HCT116 (cell line): ENCODE results near the gene FOXP1. TPM values are rescaled to one million over a fixed set of nuclear protein-coding genes. Genes with fewer than 3 reads are reported as not detected.

Experiments used
- ATAC-seq: fragments of 200-7000 bp; cut with Tn5 transposase; 2 replicates; pipeline ENCODE4 v1.9.1; 2020; ENCODE audit warnings: mild to moderate bottlenecking, moderate library complexity
- BruUV-seq: library from RNA; stranded (reverse); fragments of 400-500 nt; replicated peaks from 2 replicates; lab custom pipeline; 2021; lab: Mats Ljungman, UMichigan
- CTCF ChIA-PET: fragments of 300-600 bp; sonication (Branson Sonifier 250); formaldehyde crosslinking; loops from one replicate; lab custom pipeline; 2021; ENCODE audit warnings: antibody characterized with exemption; lab: Charles Lee
- POLR2A ChIA-PET: fragments of 300-600, 350-600 bp; sonication (Branson Sonifier 250); formaldehyde crosslinking; loops from one replicate; lab custom pipeline; 2021; ENCODE audit warnings: antibody characterized with exemption; lab: Charles Lee
- RAD21 ChIA-PET, 2 experiments: fragments of 300-600 bp; sonication (Branson Sonifier 250); formaldehyde crosslinking; loops; one replicate each; lab custom pipeline; 2023; ENCODE audit warnings: low total read pairs in 2 of 2; ENCODE audit not compliant: uncharacterized antibody in 2 of 2, unreplicated experiment in 2 of 2, low non-redundant PET in 1 of 2; lab: Charles Lee
- DNase-seq: peaks from one replicate; pipeline ENCODE4 v3.0.0-alpha.2; 2010; ENCODE audit warnings: low read depth, low spot score
- H2AFZ ChIP-seq: fragments of 200-600 bp; shearing (Covaris generic), sonication (generic); 2 replicates; pipeline ENCODE4 v1.6.1; 2017; ENCODE audit warnings: low read depth, mixed run types, mixed read lengths, antibody characterized with exemption, low read length; ENCODE audit not compliant: poor library complexity, severe bottlenecking
- H3K27ac ChIP-seq: 2 replicates; pipeline ENCODE4 v1.5.1; 2012; ENCODE audit warnings: low read depth, low read length
- H3K27me3 ChIP-seq: fragments of 200-600 bp; sonication (generic); 2 replicates; pipeline ENCODE4 v1.6.1; 2016; ENCODE audit warnings: mixed run types, low read length, mixed read lengths; ENCODE audit not compliant: insufficient read depth
- H3K36me3 ChIP-seq, 2 experiments: fragments of 200-500 bp in 1 of 2; fragments of 200-600 bp in 1 of 2; sonication (Bioruptor generic) in 1 of 2; sonication (generic) in 1 of 2; 2 replicates each; pipeline versions ENCODE4 v1.5.1 to v1.6.1; 2014 to 2016; ENCODE audit warnings: low read length in 2 of 2, inconsistent platforms in 1 of 2, mixed read lengths in 1 of 2, mixed run types in 1 of 2; ENCODE audit not compliant: insufficient read depth in 2 of 2, control insufficient read depth in 1 of 2
- H3K4me1 ChIP-seq, 2 experiments: fragments of 200-600 bp in 1 of 2; sonication (generic) in 1 of 2; 2 replicates each; pipeline versions ENCODE4 v1.5.1 to v1.6.1; 2012 to 2017; ENCODE audit warnings: low read length in 2 of 2, inconsistent platforms in 1 of 2, mild to moderate bottlenecking in 1 of 2, mixed read lengths in 1 of 2, mixed run types in 1 of 2, moderate library complexity in 1 of 2; ENCODE audit not compliant: insufficient read depth in 2 of 2, control insufficient read depth in 1 of 2
- H3K4me2 ChIP-seq: fragments of 200-600 bp; sonication (generic); 2 replicates; pipeline ENCODE4 v1.6.1; 2017; ENCODE audit warnings: mixed run types, low read length, mixed read lengths
- H3K4me3 ChIP-seq, 2 experiments: fragments of 200-600 bp in 1 of 2; sonication (generic) in 1 of 2; replicated peaks in 1 of 2; 2 replicates each; pipeline ENCODE4 v1.5.1; 2011 to 2016; ENCODE audit warnings: low read length in 2 of 2, control low read depth in 1 of 2, low read depth in 1 of 2, mild to moderate bottlenecking in 1 of 2, mixed read lengths in 1 of 2, mixed run types in 1 of 2
- H3K79me2 ChIP-seq: fragments of 200-600 bp; sonication (generic); 2 replicates; pipeline ENCODE4 v1.6.1; 2017; ENCODE audit warnings: mild to moderate bottlenecking, mixed run types, low read length, moderate library complexity, mixed read lengths; ENCODE audit not compliant: insufficient read depth
- H3K9ac ChIP-seq: fragments of 200-600 bp; sonication (generic); 2 replicates; pipeline ENCODE4 v1.6.1; 2016; ENCODE audit warnings: low read length, mixed read lengths
- H3K9me2 ChIP-seq: fragments of 200-600 bp; sonication (generic), shearing (Covaris generic); 2 replicates; pipeline ENCODE4 v1.6.1; 2017; ENCODE audit warnings: mixed run types, mild to moderate bottlenecking, moderate library complexity; ENCODE audit not compliant: insufficient read depth
- H3K9me3 ChIP-seq, 2 experiments: fragments of 200-500 bp in 1 of 2; fragments of 200-600 bp in 1 of 2; sonication (Bioruptor generic) in 1 of 2; sonication (generic) in 1 of 2; 2 replicates each; pipeline ENCODE4 v1.6.1; 2014 to 2017; ENCODE audit warnings: low read length in 2 of 2, mixed read lengths in 2 of 2, inconsistent platforms in 1 of 2, low read depth in 1 of 2, mild to moderate bottlenecking in 1 of 2, mixed run types in 1 of 2, moderate library complexity in 1 of 2; ENCODE audit not compliant: control insufficient read depth in 1 of 2, insufficient read depth in 1 of 2
- H4K20me1 ChIP-seq: fragments of 200-600 bp; sonication (generic), shearing (Covaris generic); 2 replicates; pipeline ENCODE4 v1.6.1; 2017; ENCODE audit warnings: mixed run types, mild to moderate bottlenecking, moderate library complexity; ENCODE audit not compliant: insufficient read depth
- FOSL1 ChIP-seq: IDR thresholded peaks from 2 replicates; pipeline ENCODE4 v1.6.1; 2012; ENCODE audit warnings: low read depth
- ZNF274 ChIP-seq: fragments of 200-500 bp; sonication (Bioruptor generic); IDR thresholded peaks from 2 replicates; pipeline ENCODE4 v1.6.1; 2014; ENCODE audit warnings: mild to moderate bottlenecking, low read depth, low read length, inconsistent platforms
- intact Hi-C: fragments of 100-400 bp; cut with micrococcal nuclease; formaldehyde crosslinking; loops from 2 replicates; pipeline ENCODE4 v1.10.0; 2022
- total RNA-seq: library from RNA; stranded (reverse); gene quantifications from one replicate; pipeline ENCODE4 v1.2.1, GENCODE V29; 2021; ENCODE audit not compliant: unreplicated experiment
- TF ChIP-seq, protein P1 (sequence below), 3 experiments: fragments of 200-600 bp in 1 of 3; sonication (generic) in 1 of 3; IDR thresholded peaks in 2 of 3; conservative IDR thresholded peaks in 1 of 3; 2 replicates each; pipeline ENCODE4 v1.5.1; 2012 to 2017; ENCODE audit warnings: low read depth in 2 of 3, low read length in 2 of 3, antibody characterized with exemption in 1 of 3, borderline replicate concordance in 1 of 3, control low read depth in 1 of 3, mild to moderate bottlenecking in 1 of 3, mixed read lengths in 1 of 3, mixed run types in 1 of 3, moderate library complexity in 1 of 3; ENCODE audit not compliant: insufficient read depth in 1 of 3
- TF ChIP-seq, protein P2 (sequence below): IDR thresholded peaks from 2 replicates; pipeline ENCODE4 v1.6.1; 2012
- TF ChIP-seq, protein P3 (sequence below): IDR thresholded peaks from 2 replicates; pipeline ENCODE4 v1.6.1; 2011; ENCODE audit warnings: mild to moderate bottlenecking, low read length, moderate library complexity; ENCODE audit not compliant: insufficient replicate concordance; ENCODE audit errors: extremely low read depth

Gene FOXP1
- total RNA-seq, 1 experiment from 2014 or later, result 11.4 TPM

DNA sequence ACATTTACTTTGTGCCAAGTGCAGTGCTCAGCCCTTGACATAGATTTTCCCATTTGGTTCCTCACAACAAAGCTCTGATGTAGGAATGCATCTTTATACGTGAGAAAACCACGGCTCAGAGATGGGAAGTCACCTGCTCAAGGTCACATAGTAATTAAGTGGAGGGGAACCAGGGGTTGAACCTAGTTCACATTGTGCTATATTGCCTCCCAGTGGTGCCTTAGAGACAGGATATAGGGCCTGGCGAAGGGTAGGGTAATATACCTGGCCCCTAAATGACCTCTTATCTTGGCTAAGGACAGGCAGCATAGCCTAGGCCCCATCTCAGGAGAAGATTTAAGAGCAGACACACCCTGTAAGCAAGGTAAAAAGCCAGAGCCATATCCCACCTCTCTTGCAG is 71.5 kb downstream of the FOXP1 start:
- DNase-seq, result no peak

DNA sequence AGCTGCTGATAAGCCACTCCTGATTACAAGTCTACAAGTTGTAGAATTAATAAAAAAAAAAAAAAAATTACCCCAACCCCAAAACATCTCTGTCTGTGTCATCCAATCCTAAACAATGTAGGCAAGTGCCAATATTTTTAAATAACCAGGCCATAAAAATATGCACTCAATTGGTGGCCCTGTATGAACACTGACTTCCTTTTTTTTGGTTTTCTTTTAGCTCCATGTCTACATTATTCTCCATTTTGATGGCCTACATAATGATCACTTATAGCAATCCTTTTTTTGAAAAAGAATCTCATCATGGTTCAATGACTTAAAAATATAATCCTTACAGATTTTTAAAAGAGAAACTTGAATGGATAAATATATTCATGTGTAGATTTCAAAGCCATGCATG is 72.1 kb downstream of the FOXP1 start:
- ATAC-seq, result no peak
- CTCF ChIA-PET, result no interaction called here

More for the DNA sequence above, 71.5 kb downstream of the FOXP1 start:
- Histone ChIP-seq H3K9ac (no peak overlapping the region), H3K9me2 (no peaks in the 10 kb centered on the region), H3K4me2 (no peak overlapping the region), H3K27ac (no peak overlapping the region), H2AFZ (no peak overlapping the region), H3K9me3 (no peaks in the 10 kb centered on the region), H3K4me3 (no peak overlapping the region), H3K4me1 (peaks cover 0 to 5% of the 10 kb centered on the region in 2 experiments; a peak in 1 of 4 replicates), H3K79me2 (no peaks in the 10 kb centered on the region)
- RAD21 ChIA-PET, result no interaction called here
- CTCF ChIA-PET, result no interaction called here
- ATAC-seq, result no peak
- POLR2A ChIA-PET, result no interaction called here
- intact Hi-C loops, result no loop called here
- TF ChIP-seq, protein P1, sequence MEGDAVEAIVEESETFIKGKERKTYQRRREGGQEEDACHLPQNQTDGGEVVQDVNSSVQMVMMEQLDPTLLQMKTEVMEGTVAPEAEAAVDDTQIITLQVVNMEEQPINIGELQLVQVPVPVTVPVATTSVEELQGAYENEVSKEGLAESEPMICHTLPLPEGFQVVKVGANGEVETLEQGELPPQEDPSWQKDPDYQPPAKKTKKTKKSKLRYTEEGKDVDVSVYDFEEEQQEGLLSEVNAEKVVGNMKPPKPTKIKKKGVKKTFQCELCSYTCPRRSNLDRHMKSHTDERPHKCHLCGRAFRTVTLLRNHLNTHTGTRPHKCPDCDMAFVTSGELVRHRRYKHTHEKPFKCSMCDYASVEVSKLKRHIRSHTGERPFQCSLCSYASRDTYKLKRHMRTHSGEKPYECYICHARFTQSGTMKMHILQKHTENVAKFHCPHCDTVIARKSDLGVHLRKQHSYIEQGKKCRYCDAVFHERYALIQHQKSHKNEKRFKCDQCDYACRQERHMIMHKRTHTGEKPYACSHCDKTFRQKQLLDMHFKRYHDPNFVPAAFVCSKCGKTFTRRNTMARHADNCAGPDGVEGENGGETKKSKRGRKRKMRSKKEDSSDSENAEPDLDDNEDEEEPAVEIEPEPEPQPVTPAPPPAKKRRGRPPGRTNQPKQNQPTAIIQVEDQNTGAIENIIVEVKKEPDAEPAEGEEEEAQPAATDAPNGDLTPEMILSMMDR (IDR thresholded peaks at IDR 0.05 in 2 of 3, conservative IDR thresholded peaks at IDR 0.05 in 1 of 3; ENCODE audit: borderline replicate concordance in 1 of 3, insufficient read depth in 1 of 3, low read depth in 2 of 3, low read length in 2 of 3), result 0 out of 6 replicates have a peak, but pooled peaks of 1 of the 3 experiments have one; percentile 9
- TF ChIP-seq, protein P2, sequence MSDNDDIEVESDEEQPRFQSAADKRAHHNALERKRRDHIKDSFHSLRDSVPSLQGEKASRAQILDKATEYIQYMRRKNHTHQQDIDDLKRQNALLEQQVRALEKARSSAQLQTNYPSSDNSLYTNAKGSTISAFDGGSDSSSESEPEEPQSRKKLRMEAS, result no peak
- TF ChIP-seq, all 23 proteins: peak for 1
- no TSS peak for BruUV-seq
- Histone ChIP-seq H3K27me3 (no peaks in the 10 kb centered on the region), H4K20me1 (no peaks in the 10 kb centered on the region), H3K36me3 (no peaks in the 10 kb centered on the region)

More for the DNA sequence above, 72.1 kb downstream of the FOXP1 start:
- RAD21 ChIA-PET, result no interaction called here
- no peak for DNase-seq
- Histone ChIP-seq H3K27ac (no peak overlapping the region), H4K20me1 (no peaks in the 10 kb centered on the region), H3K9ac (no peak overlapping the region), H3K36me3 (no peaks in the 10 kb centered on the region), H3K79me2 (no peaks in the 10 kb centered on the region), H3K9me2 (no peaks in the 10 kb centered on the region), H2AFZ (no peak overlapping the region), H3K27me3 (no peaks in the 10 kb centered on the region), H3K4me1 (peaks cover 0 to 5% of the 10 kb centered on the region in 2 experiments; a peak in 1 of 4 replicates), H3K4me3 (no peak overlapping the region), H3K9me3 (no peaks in the 10 kb centered on the region), H3K4me2 (no peak overlapping the region)
- POLR2A ChIA-PET, result no interaction called here
- TF ChIP-seq, protein P3, sequence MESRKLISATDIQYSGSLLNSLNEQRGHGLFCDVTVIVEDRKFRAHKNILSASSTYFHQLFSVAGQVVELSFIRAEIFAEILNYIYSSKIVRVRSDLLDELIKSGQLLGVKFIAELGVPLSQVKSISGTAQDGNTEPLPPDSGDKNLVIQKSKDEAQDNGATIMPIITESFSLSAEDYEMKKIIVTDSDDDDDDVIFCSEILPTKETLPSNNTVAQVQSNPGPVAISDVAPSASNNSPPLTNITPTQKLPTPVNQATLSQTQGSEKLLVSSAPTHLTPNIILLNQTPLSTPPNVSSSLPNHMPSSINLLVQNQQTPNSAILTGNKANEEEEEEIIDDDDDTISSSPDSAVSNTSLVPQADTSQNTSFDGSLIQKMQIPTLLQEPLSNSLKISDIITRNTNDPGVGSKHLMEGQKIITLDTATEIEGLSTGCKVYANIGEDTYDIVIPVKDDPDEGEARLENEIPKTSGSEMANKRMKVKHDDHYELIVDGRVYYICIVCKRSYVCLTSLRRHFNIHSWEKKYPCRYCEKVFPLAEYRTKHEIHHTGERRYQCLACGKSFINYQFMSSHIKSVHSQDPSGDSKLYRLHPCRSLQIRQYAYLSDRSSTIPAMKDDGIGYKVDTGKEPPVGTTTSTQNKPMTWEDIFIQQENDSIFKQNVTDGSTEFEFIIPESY, result no peak
- TF ChIP-seq ZNF274 (no peak), FOSL1 (no peak)
- intact Hi-C loops, result no loop called here
- no TSS peak for BruUV-seq
